GM18868 (cell line): ENCODE measurements around the gene SMARCD2.
"Not testable (repeated sequence)": the region's sequence is repeated elsewhere in the genome, so short reads cannot be mapped to it uniquely, and the experiment has no call there.

ENCODE experiments used
- ATAC-seq: cut with Tn5 transposase; IDR thresholded peaks from one replicate; pipeline ENCODE4 v1.9.1; 2021; ENCODE audit warnings: mild to moderate bottlenecking, moderate library complexity; ENCODE audit not compliant: unreplicated experiment

SMARCD2 gene

DNA sequence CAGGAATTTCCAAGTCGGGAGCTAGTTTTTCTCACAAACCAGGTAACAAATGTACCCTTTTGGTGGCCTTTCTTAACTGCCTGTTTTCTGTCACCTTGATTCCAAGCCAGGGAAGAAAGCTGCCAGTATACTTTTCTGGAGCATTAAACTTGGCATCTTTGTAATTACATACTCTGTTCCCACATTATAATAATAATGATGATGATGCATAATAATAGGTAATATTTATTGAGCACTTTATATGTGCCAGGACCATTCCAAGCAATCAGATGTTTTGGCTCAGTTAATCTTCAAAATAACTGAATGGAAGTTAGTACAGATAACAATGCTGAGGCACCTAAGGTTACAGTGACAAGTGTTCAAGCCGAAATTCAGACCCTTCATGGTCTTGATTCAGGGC lies 26.4 kb downstream of the SMARCD2 start:
- ATAC-seq, result no peak

DNA sequence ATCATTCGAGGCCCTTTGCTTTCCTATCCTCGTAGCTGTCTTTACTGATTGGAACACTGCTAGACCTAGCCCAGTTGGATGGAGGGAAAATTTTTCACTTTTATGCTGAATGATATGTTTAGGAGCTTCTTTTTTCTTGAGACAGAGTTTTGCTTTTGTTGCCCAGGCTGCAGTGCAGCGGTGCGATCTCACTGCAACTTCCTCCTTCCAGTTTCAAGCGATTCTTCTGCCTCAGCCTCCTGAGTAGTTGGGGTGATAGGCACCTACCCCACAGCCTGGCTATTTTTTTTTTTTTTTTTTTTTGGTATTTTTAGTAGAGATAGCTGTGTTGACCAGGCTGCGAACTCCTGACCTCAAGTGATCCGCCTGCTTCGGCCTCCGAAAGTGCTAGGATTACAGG lies 32.5 kb downstream of the SMARCD2 start:
- no peak for ATAC-seq

DNA sequence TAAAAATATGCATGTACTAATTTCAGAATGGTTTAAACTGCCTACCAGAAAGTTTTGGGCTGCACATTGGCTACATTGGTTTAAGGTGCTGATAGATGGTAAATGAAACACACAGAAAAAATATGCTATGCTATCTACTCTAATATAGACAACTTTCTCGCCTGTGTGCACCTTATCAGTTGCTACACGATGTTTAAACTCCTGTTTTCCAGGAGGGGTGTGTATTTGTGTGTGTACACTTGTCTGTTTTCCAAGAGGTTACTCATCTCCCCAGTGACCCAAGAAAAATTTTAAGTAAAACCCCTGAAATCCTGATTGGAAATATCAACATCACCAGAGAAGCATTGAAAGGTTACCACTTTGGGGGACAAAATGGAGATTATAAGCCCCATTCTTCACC lies 36.9 kb downstream of the SMARCD2 start:
- no peak for ATAC-seq

GRCh38 chr17:63804328-63804727 lies 38.2 kb downstream of the SMARCD2 start:
- ATAC-seq, result no peak

GRCh38 chr17:63800783-63801182 lies 41.7 kb downstream of the SMARCD2 start:
- ATAC-seq, result no peak

DNA sequence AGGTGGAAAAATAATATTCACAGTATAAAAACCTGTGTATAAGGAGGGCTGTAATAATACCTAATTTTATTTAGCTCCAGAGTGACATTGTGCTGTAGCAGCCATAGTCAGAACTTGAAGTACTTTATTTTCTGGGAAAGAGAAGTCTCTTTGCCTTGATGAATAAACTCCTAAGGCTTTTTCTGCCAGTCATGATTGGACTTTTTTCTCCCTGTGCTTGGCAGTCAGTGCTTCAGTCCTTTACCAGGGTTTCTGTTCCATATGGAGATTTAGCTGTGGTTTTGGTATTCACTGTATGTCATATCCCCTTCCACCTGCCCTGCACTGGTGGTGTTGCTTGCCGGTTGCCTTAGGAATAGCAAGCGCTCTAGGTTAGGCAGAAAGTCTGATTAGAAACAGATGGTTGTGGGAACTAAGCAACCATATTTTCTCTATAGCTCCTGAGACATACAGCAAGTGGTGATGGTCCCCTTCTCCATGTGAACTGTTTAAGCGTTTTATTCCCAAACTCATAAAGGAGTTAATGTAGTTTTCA lies 43.8 kb downstream of the SMARCD2 start:
- no peak for ATAC-seq

DNA sequence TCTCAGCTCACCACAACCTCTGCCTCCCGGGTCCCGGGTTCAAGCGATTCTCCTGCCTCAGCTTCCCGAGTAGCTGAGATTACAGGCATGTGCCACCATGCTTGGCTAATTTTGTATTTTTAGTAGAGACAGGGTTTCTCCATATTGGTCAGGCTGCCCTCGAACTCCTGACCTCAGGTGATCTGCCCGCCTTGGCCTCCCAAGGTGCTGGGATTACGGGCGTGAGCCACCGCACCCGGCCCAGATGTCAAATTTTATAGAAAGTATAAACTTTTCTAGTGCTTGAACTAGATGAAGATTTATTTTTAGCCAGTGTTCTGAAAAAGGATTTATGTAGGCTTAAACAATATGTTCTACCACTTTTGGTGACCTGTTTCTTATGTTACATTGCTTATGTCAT lies 46.1 kb downstream of the SMARCD2 start:
- ATAC-seq, result not testable (repeated sequence)

GRCh38 chr17:63792055-63792729 lies 50.3 kb downstream of the SMARCD2 start:
- ATAC-seq, result no peak

DNA sequence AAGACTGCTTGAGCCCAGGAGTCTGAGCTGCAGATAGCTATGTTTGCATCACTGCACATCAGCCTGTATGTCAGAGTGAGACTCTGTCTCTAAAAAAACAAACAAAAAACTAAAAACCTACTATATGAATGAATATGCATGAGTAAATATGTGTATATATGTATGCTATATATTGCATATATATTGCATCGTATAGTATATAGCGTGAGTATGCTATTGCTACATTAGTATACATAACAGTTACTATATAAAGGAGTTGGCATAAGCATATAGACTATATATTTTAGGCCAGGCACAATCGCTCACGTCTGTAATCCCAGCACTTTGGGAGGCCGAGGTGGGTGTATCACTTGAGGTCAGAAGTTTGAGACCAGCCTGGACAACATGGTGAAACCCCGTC lies 52.4 kb downstream of the SMARCD2 start:
- no peak for ATAC-seq

DNA sequence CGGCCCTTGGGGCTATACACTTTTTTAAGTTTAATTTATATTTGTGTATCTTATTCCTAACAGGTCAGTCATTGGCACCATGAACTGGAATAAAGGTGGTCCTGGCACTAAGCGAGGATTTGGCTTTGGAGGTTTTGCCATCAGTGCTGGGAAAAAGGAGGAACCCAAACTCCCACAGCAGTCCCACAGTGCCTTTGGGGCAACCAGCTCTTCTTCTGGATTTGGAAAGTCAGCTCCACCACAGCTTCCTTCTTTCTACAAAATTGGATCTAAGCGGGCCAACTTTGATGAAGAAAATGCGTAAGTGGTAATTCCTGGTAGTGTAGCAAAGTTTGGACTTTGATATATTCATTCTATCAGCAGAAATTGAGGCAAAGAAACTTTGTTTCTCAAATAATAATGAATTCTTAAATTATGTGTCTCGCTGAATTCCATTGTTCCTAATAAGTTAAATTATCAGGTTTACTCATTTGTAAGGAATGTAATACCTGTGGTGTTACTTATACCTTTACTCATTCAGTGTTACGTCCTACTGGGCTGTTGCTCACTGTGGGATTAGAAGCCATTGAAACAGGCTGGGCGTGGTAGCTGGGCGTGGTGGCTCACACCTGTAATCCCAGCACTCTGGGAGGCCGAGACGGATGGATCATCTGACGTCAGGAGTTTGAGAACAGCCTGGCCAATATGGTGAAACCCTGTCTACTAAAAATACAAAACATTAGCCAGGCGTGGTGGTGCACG lies 55.3 kb downstream of the SMARCD2 start:
- no peak for ATAC-seq

DNA sequence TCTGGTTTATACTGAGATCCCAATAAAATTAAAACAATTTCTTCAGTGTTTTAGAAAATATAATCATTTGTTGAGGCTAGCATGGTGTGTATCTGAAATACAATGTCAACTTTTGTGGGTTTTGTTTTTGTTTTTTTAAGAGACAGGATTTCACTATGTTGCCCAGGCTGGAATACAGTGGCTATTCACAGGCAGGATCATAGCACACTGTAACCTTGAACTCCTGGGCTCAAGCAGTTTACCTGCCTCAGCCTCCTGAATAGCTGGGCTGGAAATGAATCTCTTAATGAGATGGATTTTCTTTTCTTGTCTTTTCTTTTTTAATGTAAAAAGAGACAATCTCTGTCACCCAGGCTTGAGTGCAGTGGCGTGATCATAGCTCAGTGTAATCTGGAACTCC lies 56.4 kb downstream of the SMARCD2 start:
- ATAC-seq, result no peak

- ATAC-seq, result no peak
Observed at GRCh38 chr17:63785556-63785955, 56.9 kb downstream of the SMARCD2 start.

GRCh38 chr17:63783522-63783921 lies 59.0 kb downstream of the SMARCD2 start:
- no peak for ATAC-seq
